Suprapubic skin (tissue), 4 donors: ENCODE data around the gene SLC46A1. TPM values are rescaled to one million over a fixed set of nuclear protein-coding genes. Genes with fewer than 3 reads are reported as not detected.

Source experiments
- DNase-seq, 2 donors: peaks; one replicate each; pipeline ENCODE4 v3.0.0-alpha.2; 2019; ENCODE audit warnings: low spot score in 2 of 2
- H3K27ac ChIP-seq: fragments of 200-600 bp; sonication (generic); one replicate; pipeline ENCODE4 v1.5.1; 2019
- H3K27me3 ChIP-seq: fragments of 200-600 bp; sonication (generic); one replicate; pipeline ENCODE4 v1.5.1; 2019
- H3K36me3 ChIP-seq: fragments of 200-600 bp; sonication (generic); one replicate; pipeline ENCODE4 v1.5.1; 2019
- H3K4me1 ChIP-seq: fragments of 200-600 bp; sonication (generic); one replicate; pipeline ENCODE4 v1.5.1; 2019
- H3K4me3 ChIP-seq: fragments of 200-600 bp; sonication (generic); one replicate; pipeline ENCODE4 v1.5.1; 2019; ENCODE audit warnings: mild to moderate bottlenecking
- H3K9me3 ChIP-seq: fragments of 200-600 bp; sonication (generic); one replicate; pipeline ENCODE4 v1.5.1; 2019
- CTCF ChIP-seq, 2 donors: fragments of 200-600 bp in 1 of 2; fragments of 450-650 bp in 1 of 2; sonication (generic) in 1 of 2; IDR thresholded peaks; one replicate each; pipeline ENCODE4 v1.5.1; 2016 to 2019; ENCODE audit warnings: antibody characterized with exemption in 2 of 2, mild to moderate bottlenecking in 1 of 2, moderate library complexity in 1 of 2
- EP300 ChIP-seq: sonication (generic); formaldehyde crosslinking; IDR thresholded peaks from one replicate; pipeline ENCODE4 v1.6.1; 2017; ENCODE audit warnings: antibody characterized with exemption
- POLR2A ChIP-seq, 2 donors: fragments of 450-650 bp; IDR thresholded peaks; one replicate each; pipeline ENCODE4 v1.6.1; 2017; ENCODE audit warnings: antibody characterized with exemption in 2 of 2, mild to moderate bottlenecking in 2 of 2, moderate library complexity in 2 of 2
- POLR2AphosphoS5 ChIP-seq, 3 donors: sonication (generic); formaldehyde crosslinking; IDR thresholded peaks; one replicate each; pipeline ENCODE4 v1.6.1; 2017; ENCODE audit warnings: antibody characterized with exemption in 3 of 3
- WGBS: methylation state at CpG from one replicate; pipeline ENCODE4 v1.1.5; 2018; 5-methylcytosine and 5-hydroxymethylcytosine counted together
- total RNA-seq, 4 donors: library from RNA; depleted of rRNA; stranded (reverse); fragments of >200 nt; gene quantifications; one replicate each; pipeline ENCODE4 v1.1.0, GENCODE V29; 2016

SLC46A1 gene
- total RNA-seq, 4 donors from 2014 or later, result 2.1 to 8.5 (median 3.5) TPM

GRCh38 chr17:28421787-28422305 lies 15.8 kb upstream of the SLC46A1 start:
- Histone ChIP-seq H3K27ac (no peak overlapping the region), H3K4me3 (no peak overlapping the region), H3K9me3 (no peaks in the 10 kb centered on the region), H3K4me1 (no peaks in the 10 kb centered on the region), H3K27me3 (peaks cover 3% of the 10 kb centered on the region), H3K36me3 (no peaks in the 10 kb centered on the region)
- no peak for TF ChIP-seq POLR2A (IDR thresholded peaks at IDR 0.05)
- TF ChIP-seq EP300, result no peak
- TF ChIP-seq CTCF (IDR thresholded peaks at IDR 0.05), result no peak
- no peak for TF ChIP-seq POLR2AphosphoS5 (IDR thresholded peaks at IDR 0.05)
- no peak for DNase-seq
- WGBS, result 80% methylated on average over 7 of the region's 7 CpGs

GRCh38 chr17:28416703-28417311 lies 10.8 kb upstream of the SLC46A1 start:
- DNase-seq, result no peak
- TF ChIP-seq POLR2AphosphoS5 (IDR thresholded peaks at IDR 0.05) (no peak), EP300 (no peak), POLR2A (IDR thresholded peaks at IDR 0.05) (no peak), CTCF (IDR thresholded peaks at IDR 0.05) (peak; percentile 26 to 66)
- WGBS, result 26% methylated on average over 13 of the region's 13 CpGs
- Histone ChIP-seq H3K36me3 (no peaks in the 10 kb centered on the region), H3K27ac (no peak overlapping the region), H3K9me3 (no peaks in the 10 kb centered on the region), H3K27me3 (peaks cover 3% of the 10 kb centered on the region), H3K4me1 (no peaks in the 10 kb centered on the region), H3K4me3 (no peak overlapping the region)

- Histone ChIP-seq H3K4me1 (no peaks in the 10 kb centered on the region), H3K36me3 (no peaks in the 10 kb centered on the region), H3K27me3 (peaks cover 4% of the 10 kb centered on the region), H3K27ac (no peak overlapping the region), H3K4me3 (no peak overlapping the region), H3K9me3 (no peaks in the 10 kb centered on the region)
- no peak for TF ChIP-seq EP300
- TF ChIP-seq POLR2A (IDR thresholded peaks at IDR 0.05), result no peak
- TF ChIP-seq CTCF (IDR thresholded peaks at IDR 0.05), result no peak
- no peak for TF ChIP-seq POLR2AphosphoS5 (IDR thresholded peaks at IDR 0.05)
- no peak for DNase-seq
- 87% methylated on average over 3 of the region's 3 CpGs for WGBS
Observed at GRCh38 chr17:28415886-28416285, 9.9 kb upstream of the SLC46A1 start.

GRCh38 chr17:28413804-28414203 lies 7.8 kb upstream of the SLC46A1 start:
- no peak for DNase-seq
- Histone ChIP-seq H3K27me3 (peaks cover 2% of the 10 kb centered on the region), H3K9me3 (no peaks in the 10 kb centered on the region), H3K36me3 (no peaks in the 10 kb centered on the region), H3K4me1 (no peaks in the 10 kb centered on the region), H3K27ac (no peak overlapping the region), H3K4me3 (no peak overlapping the region)
- TF ChIP-seq EP300, result no peak
- TF ChIP-seq CTCF (IDR thresholded peaks at IDR 0.05), result no peak
- TF ChIP-seq POLR2A (IDR thresholded peaks at IDR 0.05), result no peak
- no peak for TF ChIP-seq POLR2AphosphoS5 (IDR thresholded peaks at IDR 0.05)
- WGBS, result 75% methylated on average over 7 of the region's 7 CpGs

GRCh38 chr17:28412099-28412498 lies 6.1 kb upstream of the SLC46A1 start:
- Histone ChIP-seq H3K9me3 (no peaks in the 10 kb centered on the region), H3K27ac (no peak overlapping the region), H3K4me1 (no peaks in the 10 kb centered on the region), H3K36me3 (no peaks in the 10 kb centered on the region), H3K4me3 (no peak overlapping the region), H3K27me3 (peaks cover 2% of the 10 kb centered on the region)
- DNase-seq, result no peak
- no peak for TF ChIP-seq EP300
- TF ChIP-seq CTCF (IDR thresholded peaks at IDR 0.05), result no peak
- TF ChIP-seq POLR2A (IDR thresholded peaks at IDR 0.05), result no peak
- no peak for TF ChIP-seq POLR2AphosphoS5 (IDR thresholded peaks at IDR 0.05)
- 72% methylated on average over 3 of the region's 3 CpGs for WGBS
